Right lobe of liver (tissue), 6 donors: ENCODE measurements around the gene TXNDC15. TPM values are rescaled to one million over a fixed set of nuclear protein-coding genes. Genes with fewer than 3 reads are reported as not detected.

Source experiments
- ATAC-seq, 4 donors: fragments of 200-7000 bp; cut with Tn5 transposase; one replicate each; pipeline ENCODE4 v1.9.1; 2020; ENCODE audit warnings: mild to moderate bottlenecking in 4 of 4, moderate library complexity in 4 of 4
- DNase-seq, 3 donors: peaks; one replicate each; pipeline ENCODE4 v3.0.0-alpha.2; 2020
- H3K27ac ChIP-seq, 3 donors: fragments of 200-600 bp; one replicate each; pipeline ENCODE4 v1.8.0; 2022
- H3K27me3 ChIP-seq, 2 donors: fragments of 200-600 bp; one replicate each; pipeline ENCODE4 v1.8.0; 2022
- H3K36me3 ChIP-seq, 4 donors: fragments of 200-600 bp; sonication (generic) in 1 of 4; one replicate each; pipeline versions ENCODE4 v1.5.1 to v1.8.0; 2017 to 2022; ENCODE audit warnings: control low read depth in 1 of 4
- H3K4me1 ChIP-seq, 4 donors: fragments of 200-600 bp; sonication (generic) in 1 of 4; one replicate each; pipeline versions ENCODE4 v1.5.1 to v1.8.0; 2017 to 2022; ENCODE audit warnings: control low read depth in 1 of 4
- H3K4me3 ChIP-seq, 3 donors: fragments of 200-600 bp; one replicate each; pipeline ENCODE4 v1.8.0; 2022
- H3K9me3 ChIP-seq, 4 donors: fragments of 200-600 bp; sonication (generic) in 1 of 4; one replicate each; pipeline versions ENCODE4 v1.5.1 to v1.8.0; 2017 to 2022; ENCODE audit warnings: control low read depth in 1 of 4
- POLR2A ChIP-seq: fragments of 450-650 bp; IDR thresholded peaks from one replicate; pipeline ENCODE4 v1.6.1; 2017; ENCODE audit warnings: antibody characterized with exemption, mild to moderate bottlenecking
- WGBS: methylation state at CpG from one replicate; pipeline ENCODE4 v1.1.6; 2018; ENCODE audit warnings: low coverage, low lambda C conversion rate; ENCODE audit not compliant: insufficient coverage; ENCODE audit errors: missing lambda C conversion rate; 5-methylcytosine and 5-hydroxymethylcytosine counted together
- intact Hi-C, 2 donors: fragments of 100-400 bp; cut with DNase I; formaldehyde crosslinking; loops; one replicate each; pipeline versions ENCODE4 v1.11.2 to v1.14.1; 2022
- long read RNA-seq: library from polyadenylated mRNA; unstranded; transcript quantifications from one replicate; pipeline ENCODE4 v2.0.0, GENCODE V29; 2019
- total RNA-seq, 6 experiments: library from RNA; depleted of rRNA in 2 of 6; stranded (reverse); fragments of >200 nt in 2 of 6; fragmentation: NEBNext Ultra II Directional in 3 of 6; extraction: Animal tissue kit (Norgen Biotek cat#: 25700) in 3 of 6; gene quantifications; one replicate each; pipeline versions ENCODE4 v1.1.0 to v1.2.4, GENCODE V29; 2016 to 2023
- TF ChIP-seq, protein P1 (sequence below), 4 donors: fragments of 200-600 bp in 3 of 4; fragments of 450-650 bp in 1 of 4; IDR thresholded peaks; one replicate each; pipeline versions ENCODE4 v1.5.1 to v1.8.0; 2016 to 2022; ENCODE audit warnings: antibody characterized with exemption in 4 of 4, mild to moderate bottlenecking in 2 of 4
- donor health status: DM: no; HTN: yes; CAD: no.
- donor health status: DM: no; HTN: no; CAD: no.
- donor health status: DM: no; HTN: no; CAD: no.
- donor health status: DM: no; HTN: yes; CAD: no.
- donor health status: DM: no; HTN: yes; CAD: no.

The TXNDC15 gene, protein sequence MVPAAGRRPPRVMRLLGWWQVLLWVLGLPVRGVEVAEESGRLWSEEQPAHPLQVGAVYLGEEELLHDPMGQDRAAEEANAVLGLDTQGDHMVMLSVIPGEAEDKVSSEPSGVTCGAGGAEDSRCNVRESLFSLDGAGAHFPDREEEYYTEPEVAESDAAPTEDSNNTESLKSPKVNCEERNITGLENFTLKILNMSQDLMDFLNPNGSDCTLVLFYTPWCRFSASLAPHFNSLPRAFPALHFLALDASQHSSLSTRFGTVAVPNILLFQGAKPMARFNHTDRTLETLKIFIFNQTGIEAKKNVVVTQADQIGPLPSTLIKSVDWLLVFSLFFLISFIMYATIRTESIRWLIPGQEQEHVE
- 10 to 100 TPM; 20.8 to 30.9 (median 28.2) TPM for total RNA-seq
- long read RNA-seq, transcript TXNDC15-201 (5 exons, 3,548 nt) = major isoform, 5 of 6 reads
- long read RNA-seq, partial matches to known transcripts = 1 of 6 reads
- long read RNA-seq, other reads (novel, unspliced or antisense) = 0 of 6 reads

DNA sequence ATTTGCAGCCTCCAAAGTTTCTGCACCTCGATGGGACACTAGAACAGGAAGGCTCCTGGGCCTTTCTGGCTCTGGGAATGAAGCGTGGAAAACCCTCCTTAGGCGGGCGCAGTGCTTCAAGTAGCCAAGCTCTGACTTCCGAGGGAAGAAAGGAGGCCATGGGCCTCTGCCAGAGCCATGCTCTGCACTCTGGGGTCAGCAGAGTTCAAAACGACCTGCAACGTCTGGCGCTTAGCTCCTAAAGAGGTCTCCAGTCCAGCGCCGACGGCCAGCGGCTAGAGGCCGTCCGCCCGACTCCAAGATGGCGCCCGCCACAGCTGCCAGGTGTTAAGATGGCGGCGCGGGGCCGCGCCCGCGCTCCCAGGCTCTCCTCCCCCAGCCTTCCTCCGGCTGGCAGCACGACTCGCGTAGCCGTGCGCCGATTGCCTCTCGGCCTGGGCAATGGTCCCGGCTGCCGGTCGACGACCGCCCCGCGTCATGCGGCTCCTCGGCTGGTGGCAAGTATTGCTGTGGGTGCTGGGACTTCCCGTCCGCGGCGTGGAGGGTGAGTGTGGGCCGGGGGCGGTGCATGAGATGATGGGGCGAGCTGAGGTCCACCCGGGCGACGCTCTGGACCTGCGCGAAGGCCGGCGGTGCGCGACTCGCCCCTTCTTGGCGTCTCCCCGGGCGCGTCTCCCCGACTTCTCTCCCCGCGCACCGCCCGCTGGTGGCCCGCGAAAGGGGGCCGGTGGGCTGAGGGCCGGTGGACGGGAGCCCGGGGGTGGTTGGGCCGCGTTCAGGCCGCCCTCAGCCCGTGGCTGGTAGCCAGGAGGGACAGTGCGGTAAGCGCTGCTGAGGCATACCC lies at the start of gene TXNDC15:
TSS of gene TXNDC15 (plus strand) at position 385 of the 844 bp plus-strand sequence. CDS start at position 442, 57 bp downstream.
- Histone ChIP-seq H3K36me3 (no peaks in the 10 kb centered on the region), H3K4me1 (peaks cover 0 to 8% (median 0%) of the 10 kb centered on the region in 4 donors), H3K27ac (peak within 1 kb of the TSS; percentile 72 to 89 (median 85)), H3K27me3 (no peaks in the 10 kb centered on the region), H3K9me3 (no peaks in the 10 kb centered on the region), H3K4me3 (peak within 1 kb of the TSS; percentile 88 to 92 (median 91))
- TF ChIP-seq, protein P1, sequence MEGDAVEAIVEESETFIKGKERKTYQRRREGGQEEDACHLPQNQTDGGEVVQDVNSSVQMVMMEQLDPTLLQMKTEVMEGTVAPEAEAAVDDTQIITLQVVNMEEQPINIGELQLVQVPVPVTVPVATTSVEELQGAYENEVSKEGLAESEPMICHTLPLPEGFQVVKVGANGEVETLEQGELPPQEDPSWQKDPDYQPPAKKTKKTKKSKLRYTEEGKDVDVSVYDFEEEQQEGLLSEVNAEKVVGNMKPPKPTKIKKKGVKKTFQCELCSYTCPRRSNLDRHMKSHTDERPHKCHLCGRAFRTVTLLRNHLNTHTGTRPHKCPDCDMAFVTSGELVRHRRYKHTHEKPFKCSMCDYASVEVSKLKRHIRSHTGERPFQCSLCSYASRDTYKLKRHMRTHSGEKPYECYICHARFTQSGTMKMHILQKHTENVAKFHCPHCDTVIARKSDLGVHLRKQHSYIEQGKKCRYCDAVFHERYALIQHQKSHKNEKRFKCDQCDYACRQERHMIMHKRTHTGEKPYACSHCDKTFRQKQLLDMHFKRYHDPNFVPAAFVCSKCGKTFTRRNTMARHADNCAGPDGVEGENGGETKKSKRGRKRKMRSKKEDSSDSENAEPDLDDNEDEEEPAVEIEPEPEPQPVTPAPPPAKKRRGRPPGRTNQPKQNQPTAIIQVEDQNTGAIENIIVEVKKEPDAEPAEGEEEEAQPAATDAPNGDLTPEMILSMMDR (IDR thresholded peaks at IDR 0.05) = no peak
- TF ChIP-seq POLR2A = peak; percentile 79
- ATAC-seq = peak; percentile 97 to 99 (median 98)
- DNase-seq = peak; percentile 90 to 93 (median 90)
- intact Hi-C loops = no loop called here
- 0% methylated on average over 1 of the region's 79 CpGs for WGBS

DNA sequence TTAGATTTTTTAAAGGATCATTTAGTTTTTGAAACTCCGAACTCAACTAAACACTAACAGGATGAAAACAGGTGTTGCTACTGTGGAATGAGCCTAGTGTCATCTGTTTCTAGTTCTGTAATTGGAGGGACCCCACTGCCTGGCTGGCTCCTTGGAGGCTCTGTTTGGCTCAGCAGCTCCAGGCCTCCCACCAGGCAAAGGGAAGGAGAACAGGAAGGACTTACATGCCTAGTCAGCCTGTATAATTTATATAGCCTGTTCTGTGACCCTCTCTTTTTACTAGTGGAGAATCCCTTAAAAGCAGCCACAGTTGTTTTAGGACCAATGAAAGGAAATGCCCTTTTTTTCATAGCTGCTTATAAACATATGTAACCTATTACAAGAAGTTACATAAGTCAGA lies 49.5 kb upstream of the TXNDC15 start:
- TF ChIP-seq, protein P1 (IDR thresholded peaks at IDR 0.05) = no peak
- TF ChIP-seq POLR2A = no peak
- H3K27me3 ChIP-seq = no peaks in the 10 kb centered on the region
- peaks cover 0 to 29% (median 6%) of the 10 kb centered on the region in 4 donors for H3K36me3 ChIP-seq
- no peak overlapping the region for H3K4me3 ChIP-seq
- peaks cover 0 to 19% (median 4%) of the 10 kb centered on the region in 4 donors for H3K4me1 ChIP-seq
- intact Hi-C loops = no loop called here
- 88% methylated on average over 1 of the region's 1 CpG for WGBS
- no peaks in the 10 kb centered on the region for H3K9me3 ChIP-seq
- ATAC-seq = no peak
- H3K27ac ChIP-seq = no peak overlapping the region
- DNase-seq = no peak

DNA sequence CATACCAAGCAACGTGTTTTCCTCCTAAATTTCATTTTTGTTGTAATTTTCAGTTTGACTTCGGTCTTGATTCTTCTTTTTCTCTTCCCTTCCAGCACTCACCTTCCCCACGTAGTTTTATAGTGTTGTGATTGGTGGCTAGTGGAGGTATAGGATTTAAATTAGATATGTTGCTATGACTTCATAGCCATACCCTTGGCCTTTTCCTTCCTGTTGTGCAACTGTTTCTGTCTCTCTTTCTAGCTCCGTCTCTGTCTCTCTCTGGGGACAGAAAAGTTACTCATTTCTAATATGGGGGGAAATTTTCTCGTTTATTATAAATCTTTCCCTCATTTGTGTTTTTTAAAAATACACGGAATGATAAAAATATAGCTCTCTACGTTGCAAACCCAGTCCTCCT lies 49.0 kb upstream of the TXNDC15 start:
- intact Hi-C loops = no loop called here
- H3K4me1 ChIP-seq = peaks cover 0 to 19% (median 4%) of the 10 kb centered on the region in 4 donors
- H3K27ac ChIP-seq = no peak overlapping the region
- no peaks in the 10 kb centered on the region for H3K9me3 ChIP-seq
- no peak for DNase-seq
- no peak overlapping the region for H3K4me3 ChIP-seq
- H3K27me3 ChIP-seq = no peaks in the 10 kb centered on the region
- 66% methylated on average over 7 of the region's 7 CpGs for WGBS
- TF ChIP-seq, protein P1 (IDR thresholded peaks at IDR 0.05) = no peak
- TF ChIP-seq POLR2A = no peak
- ATAC-seq = no peak
- H3K36me3 ChIP-seq = peaks cover 0 to 23% (median 6%) of the 10 kb centered on the region in 4 donors

DNA sequence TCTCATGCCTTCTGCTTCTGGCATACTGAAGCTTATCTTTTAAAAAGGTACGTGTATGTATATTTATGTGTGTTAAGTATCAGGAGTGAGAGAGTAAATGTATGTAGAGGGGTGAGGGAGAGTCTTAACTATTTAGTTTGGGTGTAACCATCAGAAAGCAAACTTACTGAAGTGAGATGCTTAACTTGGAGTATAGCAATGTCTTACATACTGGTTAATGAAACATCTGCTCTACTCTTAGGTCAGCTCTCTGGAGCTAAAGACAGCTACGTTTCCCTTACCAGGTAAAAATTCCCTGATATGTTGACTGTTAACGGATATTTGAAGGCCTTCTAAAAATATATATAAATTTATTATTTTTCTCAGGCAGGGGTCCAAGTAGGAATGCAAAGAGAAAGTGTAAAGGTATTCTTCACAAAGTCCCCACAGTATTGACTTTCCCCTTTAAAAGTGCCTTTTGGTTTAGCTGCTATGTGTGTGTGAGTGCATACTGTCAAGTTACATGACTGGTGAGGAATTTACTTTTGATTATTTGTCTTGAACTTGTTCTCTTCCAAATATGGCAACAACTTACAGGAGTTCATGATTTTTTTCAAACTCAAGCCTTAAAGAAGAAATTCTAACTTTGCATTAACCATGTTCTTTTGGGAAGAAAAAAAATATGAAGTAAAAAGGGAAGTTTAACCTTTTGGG lies 40.7 kb upstream of the TXNDC15 start:
- 63% methylated on average over 3 of the region's 3 CpGs for WGBS
- DNase-seq = no peak
- Histone ChIP-seq H3K9me3 (no peaks in the 10 kb centered on the region), H3K4me3 (no peak overlapping the region), H3K27ac (no peak overlapping the region), H3K27me3 (no peaks in the 10 kb centered on the region), H3K36me3 (peaks cover 0 to 11% (median 5%) of the 10 kb centered on the region in 4 donors), H3K4me1 (peaks cover 0 to 15% (median 8%) of the 10 kb centered on the region in 4 donors)
- TF ChIP-seq POLR2A = no peak
- TF ChIP-seq, protein P1 (IDR thresholded peaks at IDR 0.05) = no peak
- ATAC-seq = no peak
- intact Hi-C loops = no loop called here
